ENCODE data around the gene FAM184B. TPM values are rescaled to one million over a fixed set of nuclear protein-coding genes. Genes with fewer than 3 reads are reported as not detected.
"Not testable (repeated sequence)": the region's sequence is repeated elsewhere in the genome, so short reads cannot be mapped to it uniquely, and the experiment has no call there.

FAM184B gene
- polyA plus RNA-seq, 2 of the 4 experiments (the other 2 are of a cell fraction) = not detected

DNA sequence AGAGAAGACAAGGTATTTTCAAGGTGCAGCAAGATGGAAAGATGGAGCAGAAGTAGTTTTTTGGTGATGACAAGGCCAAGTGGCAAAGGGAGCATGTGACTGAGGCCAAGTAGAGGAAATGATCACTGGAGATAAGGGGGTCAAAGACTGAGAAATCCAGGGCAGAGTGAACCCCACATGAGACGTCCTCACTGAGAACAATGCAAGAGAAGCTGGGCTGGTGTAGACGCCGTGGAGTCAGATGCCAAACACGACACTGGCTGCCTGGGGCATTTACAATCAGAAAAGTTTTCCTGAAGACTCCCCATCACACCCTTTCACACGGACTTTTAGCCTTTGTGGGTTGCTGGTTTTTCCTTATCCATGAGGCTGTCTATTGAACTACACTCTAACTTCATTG is 69.3 kb downstream of the FAM184B start:
- no peak for DNase-seq (ENCODE audit: low read depth in 1 of 2, low spot score in 1 of 2)
- Histone ChIP-seq H3K4me3 (no peak overlapping the region), H3K4me1 (no peaks in the 10 kb centered on the region), H3K9me3 (no peaks in the 10 kb centered on the region), H3K4me2 (no peak overlapping the region), H3K27ac (no peak overlapping the region)
- TF ChIP-seq, protein P1, sequence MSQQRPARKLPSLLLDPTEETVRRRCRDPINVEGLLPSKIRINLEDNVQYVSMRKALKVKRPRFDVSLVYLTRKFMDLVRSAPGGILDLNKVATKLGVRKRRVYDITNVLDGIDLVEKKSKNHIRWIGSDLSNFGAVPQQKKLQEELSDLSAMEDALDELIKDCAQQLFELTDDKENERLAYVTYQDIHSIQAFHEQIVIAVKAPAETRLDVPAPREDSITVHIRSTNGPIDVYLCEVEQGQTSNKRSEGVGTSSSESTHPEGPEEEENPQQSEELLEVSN (IDR thresholded peaks at IDR 0.05; ENCODE audit: borderline replicate concordance, low read depth) = no peak
- TF ChIP-seq FOXS1 (CRISPR knock-in tag; IDR thresholded peaks at IDR 0.05) (no peak), EHF (CRISPR knock-in tag; IDR thresholded peaks at IDR 0.05) (no peak), CHD4 (IDR thresholded peaks at IDR 0.05; ENCODE audit: borderline replicate concordance) (no peak), POLR2AphosphoS2 (conservative IDR thresholded peaks at IDR 0.05; ENCODE audit: low read length) (no peak), MAZ (IDR thresholded peaks at IDR 0.05; ENCODE audit: borderline replicate concordance, low read depth, low read length) (no peak), SREBF2 (IDR thresholded peaks at IDR 0.05) (no peak), TP53 (CRISPR knock-in tag; IDR thresholded peaks at IDR 0.05) (no peak), GATA3 (IDR thresholded peaks at IDR 0.05; ENCODE audit: borderline replicate concordance) (no peak), RFX5 (IDR thresholded peaks at IDR 0.05) (no peak), HEYL (CRISPR knock-in tag; IDR thresholded peaks at IDR 0.05) (no peak), JUN (IDR thresholded peaks at IDR 0.05) (no peak), MAFK (IDR thresholded peaks at IDR 0.05; ENCODE audit: partially characterized antibody) (no peak)
- TF ChIP-seq, protein P2, sequence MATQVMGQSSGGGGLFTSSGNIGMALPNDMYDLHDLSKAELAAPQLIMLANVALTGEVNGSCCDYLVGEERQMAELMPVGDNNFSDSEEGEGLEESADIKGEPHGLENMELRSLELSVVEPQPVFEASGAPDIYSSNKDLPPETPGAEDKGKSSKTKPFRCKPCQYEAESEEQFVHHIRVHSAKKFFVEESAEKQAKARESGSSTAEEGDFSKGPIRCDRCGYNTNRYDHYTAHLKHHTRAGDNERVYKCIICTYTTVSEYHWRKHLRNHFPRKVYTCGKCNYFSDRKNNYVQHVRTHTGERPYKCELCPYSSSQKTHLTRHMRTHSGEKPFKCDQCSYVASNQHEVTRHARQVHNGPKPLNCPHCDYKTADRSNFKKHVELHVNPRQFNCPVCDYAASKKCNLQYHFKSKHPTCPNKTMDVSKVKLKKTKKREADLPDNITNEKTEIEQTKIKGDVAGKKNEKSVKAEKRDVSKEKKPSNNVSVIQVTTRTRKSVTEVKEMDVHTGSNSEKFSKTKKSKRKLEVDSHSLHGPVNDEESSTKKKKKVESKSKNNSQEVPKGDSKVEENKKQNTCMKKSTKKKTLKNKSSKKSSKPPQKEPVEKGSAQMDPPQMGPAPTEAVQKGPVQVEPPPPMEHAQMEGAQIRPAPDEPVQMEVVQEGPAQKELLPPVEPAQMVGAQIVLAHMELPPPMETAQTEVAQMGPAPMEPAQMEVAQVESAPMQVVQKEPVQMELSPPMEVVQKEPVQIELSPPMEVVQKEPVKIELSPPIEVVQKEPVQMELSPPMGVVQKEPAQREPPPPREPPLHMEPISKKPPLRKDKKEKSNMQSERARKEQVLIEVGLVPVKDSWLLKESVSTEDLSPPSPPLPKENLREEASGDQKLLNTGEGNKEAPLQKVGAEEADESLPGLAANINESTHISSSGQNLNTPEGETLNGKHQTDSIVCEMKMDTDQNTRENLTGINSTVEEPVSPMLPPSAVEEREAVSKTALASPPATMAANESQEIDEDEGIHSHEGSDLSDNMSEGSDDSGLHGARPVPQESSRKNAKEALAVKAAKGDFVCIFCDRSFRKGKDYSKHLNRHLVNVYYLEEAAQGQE (IDR thresholded peaks at IDR 0.05) = no peak
- TF ChIP-seq, protein P3, sequence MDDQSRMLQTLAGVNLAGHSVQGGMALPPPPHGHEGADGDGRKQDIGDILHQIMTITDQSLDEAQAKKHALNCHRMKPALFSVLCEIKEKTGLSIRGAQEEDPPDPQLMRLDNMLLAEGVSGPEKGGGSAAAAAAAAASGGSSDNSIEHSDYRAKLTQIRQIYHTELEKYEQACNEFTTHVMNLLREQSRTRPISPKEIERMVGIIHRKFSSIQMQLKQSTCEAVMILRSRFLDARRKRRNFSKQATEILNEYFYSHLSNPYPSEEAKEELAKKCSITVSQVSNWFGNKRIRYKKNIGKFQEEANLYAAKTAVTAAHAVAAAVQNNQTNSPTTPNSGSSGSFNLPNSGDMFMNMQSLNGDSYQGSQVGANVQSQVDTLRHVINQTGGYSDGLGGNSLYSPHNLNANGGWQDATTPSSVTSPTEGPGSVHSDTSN (IDR thresholded peaks at IDR 0.05) = no peak
- TF ChIP-seq, protein P4, sequence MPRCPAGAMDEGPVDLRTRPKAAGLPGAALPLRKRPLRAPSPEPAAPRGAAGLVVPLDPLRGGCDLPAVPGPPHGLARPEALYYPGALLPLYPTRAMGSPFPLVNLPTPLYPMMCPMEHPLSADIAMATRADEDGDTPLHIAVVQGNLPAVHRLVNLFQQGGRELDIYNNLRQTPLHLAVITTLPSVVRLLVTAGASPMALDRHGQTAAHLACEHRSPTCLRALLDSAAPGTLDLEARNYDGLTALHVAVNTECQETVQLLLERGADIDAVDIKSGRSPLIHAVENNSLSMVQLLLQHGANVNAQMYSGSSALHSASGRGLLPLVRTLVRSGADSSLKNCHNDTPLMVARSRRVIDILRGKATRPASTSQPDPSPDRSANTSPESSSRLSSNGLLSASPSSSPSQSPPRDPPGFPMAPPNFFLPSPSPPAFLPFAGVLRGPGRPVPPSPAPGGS (IDR thresholded peaks at IDR 0.05) = no peak
- ChIA-PET POLR2A (no interaction called here), CTCF (no interaction called here)
- 36% methylated on average over 5 of the region's 5 CpGs for WGBS (ENCODE audit: missing lambda C conversion rate)
- FAIRE-seq = no peak
- no peak for ATAC-seq

DNA sequence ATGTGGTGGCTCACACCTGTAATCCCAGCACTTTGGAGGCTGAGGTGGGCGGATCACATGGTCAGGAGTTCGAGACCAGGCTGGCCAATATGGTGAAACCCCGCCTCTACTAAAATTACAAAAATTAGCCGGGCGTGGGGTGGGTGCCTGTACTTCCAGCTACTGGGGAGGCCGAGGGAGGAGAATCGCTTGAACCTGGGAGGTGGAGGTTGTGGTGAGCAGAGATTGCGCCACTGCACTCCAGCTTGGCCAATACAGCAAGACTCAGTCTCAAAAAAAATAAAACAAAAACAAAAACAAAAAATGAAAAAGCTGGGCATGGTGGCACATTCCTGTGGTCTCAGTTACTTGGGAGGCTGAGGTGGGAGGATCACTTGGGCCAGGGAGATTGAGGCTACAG is 70.2 kb downstream of the FAM184B start:
- CTCF ChIA-PET = interaction anchor here (0.6 kb wide), 1 partner anchor 769 kb away, joined by 4 read pairs; no protein-coding TSS in a partner anchor
- not testable (repeated sequence) for FAIRE-seq, ATAC-seq

DNA sequence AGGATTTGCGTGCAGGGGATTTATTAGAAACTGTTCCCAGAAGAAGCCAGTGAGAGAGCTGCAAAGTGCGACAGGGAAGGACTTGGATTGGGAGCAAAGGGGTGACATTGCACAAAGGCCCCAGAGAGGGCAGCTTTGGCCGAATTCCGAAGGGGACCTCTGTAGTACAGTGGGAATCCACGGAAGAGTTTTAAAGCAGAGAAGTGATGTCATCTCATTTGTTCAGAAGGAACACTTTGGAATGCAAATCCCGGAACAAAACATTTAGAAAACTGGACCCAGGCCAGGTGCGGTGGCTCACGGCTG is 71.7 kb downstream of the FAM184B start:
- Histone ChIP-seq H3K27ac (no peak overlapping the region), H3K4me3 (no peak overlapping the region), H3K4me1 (no peaks in the 10 kb centered on the region), H3K9me3 (no peaks in the 10 kb centered on the region), H3K4me2 (no peak overlapping the region)
- ChIA-PET CTCF (interaction anchor here (1.1 kb wide), 1 partner anchor 21 kb away, joined by 3 read pairs; no protein-coding TSS in a partner anchor), POLR2A (no interaction called here)
- DNase-seq (ENCODE audit: low read depth in 1 of 2, low spot score in 1 of 2) = no peak
- 34% methylated on average over 8 of the region's 8 CpGs for WGBS (ENCODE audit: missing lambda C conversion rate)
- ATAC-seq = no peak
- FAIRE-seq = no peak
- TF ChIP-seq, protein P2 (IDR thresholded peaks at IDR 0.05) = no peak
- TF ChIP-seq TP53 (CRISPR knock-in tag; IDR thresholded peaks at IDR 0.05) (no peak), GATA3 (IDR thresholded peaks at IDR 0.05; ENCODE audit: borderline replicate concordance) (no peak), JUN (IDR thresholded peaks at IDR 0.05) (no peak), FOSL2 (IDR thresholded peaks at IDR 0.05) (no peak), FOSL2 (CRISPR knock-in tag; IDR thresholded peaks at IDR 0.05) (no peak), HOXB5 (CRISPR knock-in tag; IDR thresholded peaks at IDR 0.05) (no peak), CHD4 (IDR thresholded peaks at IDR 0.05; ENCODE audit: borderline replicate concordance) (no peak), ZNF302 (CRISPR knock-in tag; IDR thresholded peaks at IDR 0.05) (no peak), RAD21 (conservative IDR thresholded peaks at IDR 0.05 in 1 of 2, IDR thresholded peaks at IDR 0.05 in 1 of 2) (no peak)
- TF ChIP-seq, protein P5, sequence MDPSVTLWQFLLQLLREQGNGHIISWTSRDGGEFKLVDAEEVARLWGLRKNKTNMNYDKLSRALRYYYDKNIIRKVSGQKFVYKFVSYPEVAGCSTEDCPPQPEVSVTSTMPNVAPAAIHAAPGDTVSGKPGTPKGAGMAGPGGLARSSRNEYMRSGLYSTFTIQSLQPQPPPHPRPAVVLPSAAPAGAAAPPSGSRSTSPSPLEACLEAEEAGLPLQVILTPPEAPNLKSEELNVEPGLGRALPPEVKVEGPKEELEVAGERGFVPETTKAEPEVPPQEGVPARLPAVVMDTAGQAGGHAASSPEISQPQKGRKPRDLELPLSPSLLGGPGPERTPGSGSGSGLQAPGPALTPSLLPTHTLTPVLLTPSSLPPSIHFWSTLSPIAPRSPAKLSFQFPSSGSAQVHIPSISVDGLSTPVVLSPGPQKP (IDR thresholded peaks at IDR 0.05; ENCODE audit: low read depth, low read length) = no peak

More for the DNA sequence above, 70.2 kb downstream of the FAM184B start:
- WGBS (ENCODE audit: missing lambda C conversion rate) = 32% methylated on average over 8 of the region's 8 CpGs
- POLR2A ChIA-PET; H3K4me2 ChIP-seq; H3K4me1 ChIP-seq; H3K9me3 ChIP-seq; H3K4me3 ChIP-seq; H3K27ac ChIP-seq; DNase-seq (ENCODE audit: low read depth in 1 of 2, low spot score in 1 of 2): not testable (repeated sequence)
